Kidney epithelial cell (primary cell): Measurements from ENCODE around the gene LRRC23. TPM values are rescaled to one million over a fixed set of nuclear protein-coding genes. Genes with fewer than 3 reads are reported as not detected.

Source experiments
- DNase-seq: peaks from one replicate; pipeline ENCODE4 v3.0.0-alpha.2; 2010; ENCODE audit warnings: low read depth
- H3K27me3 ChIP-seq: 2 replicates; pipeline ENCODE4 v1.6.0; 2011; ENCODE audit warnings: low read length; ENCODE audit not compliant: control insufficient read depth, insufficient read depth
- H3K36me3 ChIP-seq: 2 replicates; pipeline ENCODE4 v1.5.1; 2011; ENCODE audit warnings: low read length; ENCODE audit not compliant: control insufficient read depth, insufficient read depth
- H3K4me3 ChIP-seq: 2 replicates; pipeline ENCODE4 v1.5.1; 2011; ENCODE audit warnings: low read depth, mild to moderate bottlenecking, control low read depth, low read length
- total RNA-seq: library from RNA; depleted of rRNA; stranded (reverse); fragments of >200 nt; gene quantifications from 2 replicates; pipeline ENCODE4 v1.2.3, GENCODE V29; 2015
- TF ChIP-seq, protein P1 (sequence below): IDR thresholded peaks from 2 replicates; pipeline ENCODE4 v1.5.1; 2011; ENCODE audit warnings: mild to moderate bottlenecking, moderate library complexity, low read length, control low read depth, inconsistent platforms; ENCODE audit not compliant: insufficient read depth, poor library complexity, severe bottlenecking

The LRRC23 gene
- total RNA-seq, 1 donor from 2014 or later: 11.6 TPM

DNA sequence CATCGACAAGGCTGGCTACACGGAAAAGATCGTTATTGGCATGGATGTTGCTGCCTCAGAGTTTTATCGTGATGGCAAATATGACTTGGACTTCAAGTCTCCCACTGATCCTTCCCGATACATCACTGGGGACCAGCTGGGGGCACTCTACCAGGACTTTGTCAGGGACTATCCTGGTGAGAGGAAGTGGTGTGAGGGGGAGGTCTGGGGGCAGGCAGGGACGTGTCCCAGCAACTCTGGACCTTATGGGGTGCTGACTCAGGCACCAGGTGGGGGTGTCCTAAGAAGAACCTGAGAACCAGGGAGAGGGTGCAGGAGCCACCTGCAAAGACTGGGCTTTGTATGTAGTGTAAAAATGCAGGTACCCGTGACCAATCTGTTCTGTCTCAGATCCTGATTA, 15.0 kb downstream of the LRRC23 start:
- TF ChIP-seq, protein P1, sequence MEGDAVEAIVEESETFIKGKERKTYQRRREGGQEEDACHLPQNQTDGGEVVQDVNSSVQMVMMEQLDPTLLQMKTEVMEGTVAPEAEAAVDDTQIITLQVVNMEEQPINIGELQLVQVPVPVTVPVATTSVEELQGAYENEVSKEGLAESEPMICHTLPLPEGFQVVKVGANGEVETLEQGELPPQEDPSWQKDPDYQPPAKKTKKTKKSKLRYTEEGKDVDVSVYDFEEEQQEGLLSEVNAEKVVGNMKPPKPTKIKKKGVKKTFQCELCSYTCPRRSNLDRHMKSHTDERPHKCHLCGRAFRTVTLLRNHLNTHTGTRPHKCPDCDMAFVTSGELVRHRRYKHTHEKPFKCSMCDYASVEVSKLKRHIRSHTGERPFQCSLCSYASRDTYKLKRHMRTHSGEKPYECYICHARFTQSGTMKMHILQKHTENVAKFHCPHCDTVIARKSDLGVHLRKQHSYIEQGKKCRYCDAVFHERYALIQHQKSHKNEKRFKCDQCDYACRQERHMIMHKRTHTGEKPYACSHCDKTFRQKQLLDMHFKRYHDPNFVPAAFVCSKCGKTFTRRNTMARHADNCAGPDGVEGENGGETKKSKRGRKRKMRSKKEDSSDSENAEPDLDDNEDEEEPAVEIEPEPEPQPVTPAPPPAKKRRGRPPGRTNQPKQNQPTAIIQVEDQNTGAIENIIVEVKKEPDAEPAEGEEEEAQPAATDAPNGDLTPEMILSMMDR: no peak
- Histone ChIP-seq H3K36me3 (no peaks in the 10 kb centered on the region), H3K4me3 (no peak overlapping the region), H3K27me3 (no peaks in the 10 kb centered on the region)
- DNase-seq: no peak

DNA sequence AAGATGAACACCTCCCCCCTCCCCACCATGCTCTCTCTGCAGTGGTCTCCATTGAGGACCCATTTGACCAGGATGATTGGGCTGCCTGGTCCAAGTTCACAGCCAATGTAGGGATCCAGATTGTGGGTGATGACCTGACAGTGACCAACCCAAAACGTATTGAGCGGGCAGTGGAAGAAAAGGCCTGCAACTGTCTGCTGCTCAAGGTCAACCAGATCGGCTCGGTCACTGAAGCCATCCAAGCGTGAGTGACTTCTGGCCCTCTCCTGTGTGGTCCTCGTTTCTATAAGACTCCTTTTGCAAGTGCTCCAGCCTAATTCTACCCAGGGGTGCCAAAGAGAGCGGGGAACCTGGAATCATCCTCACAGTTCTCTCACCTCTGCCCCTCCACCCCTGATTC, 16.9 kb downstream of the LRRC23 start:
- H3K4me3 ChIP-seq: no peak overlapping the region
- no peak for DNase-seq
- H3K27me3 ChIP-seq: no peaks in the 10 kb centered on the region
- TF ChIP-seq, protein P1: no peak
- H3K36me3 ChIP-seq: no peaks in the 10 kb centered on the region

GRCh38 chr12:6921996-6922946, 17.6 kb downstream of the LRRC23 start:
- no peaks in the 10 kb centered on the region for H3K36me3 ChIP-seq
- TF ChIP-seq, protein P1: no peak
- no peak for DNase-seq
- no peak overlapping the region for H3K4me3 ChIP-seq
- no peaks in the 10 kb centered on the region for H3K27me3 ChIP-seq

GRCh38 chr12:6923003-6923732, 18.5 kb downstream of the LRRC23 start:
- DNase-seq: no peak
- H3K27me3 ChIP-seq: no peaks in the 10 kb centered on the region
- H3K4me3 ChIP-seq: no peak overlapping the region
- no peaks in the 10 kb centered on the region for H3K36me3 ChIP-seq
- TF ChIP-seq, protein P1: no peak

GRCh38 chr12:6923851-6924250, 19.2 kb downstream of the LRRC23 start:
- no peak overlapping the region for H3K4me3 ChIP-seq
- TF ChIP-seq, protein P1: no peak
- H3K36me3 ChIP-seq: no peaks in the 10 kb centered on the region
- H3K27me3 ChIP-seq: no peaks in the 10 kb centered on the region
- no peak for DNase-seq
